GM18951 (cell line): ENCODE measurements around the gene AKAP13.

ENCODE experiments used
- POLR2A ChIP-seq: IDR thresholded peaks from 4 replicates; pipeline ENCODE4 v1.6.1; 2011; ENCODE audit warnings: mild to moderate bottlenecking; ENCODE audit not compliant: insufficient read length, insufficient read depth; ENCODE audit errors: extremely low read depth
- in situ Hi-C: fragments of 300-500 bp; cut with MboI; formaldehyde crosslinking; loops from one replicate; pipeline ENCODE4 v1.12.0; 2022; ENCODE audit warnings: low sequenced_read_pairs, mixed read lengths, inconsistent platforms; ENCODE audit not compliant: unreplicated experiment

Gene AKAP13

GRCh38 chr15:85393210-85393609 lies 12.8 kb downstream of the AKAP13 start:
- TF ChIP-seq POLR2A, result no peak
- in situ Hi-C loops, result no loop called here

- in situ Hi-C loops, result no loop called here
- no peak for TF ChIP-seq POLR2A
These were observed 14.3 kb downstream of the AKAP13 start for GRCh38 chr15:85394554-85395333.

- TF ChIP-seq POLR2A, result no peak
- in situ Hi-C loops, result no loop called here
These were observed 16.2 kb downstream of the AKAP13 start for GRCh38 chr15:85396554-85396953.

GRCh38 chr15:85397151-85397550 lies 16.7 kb downstream of the AKAP13 start:
- in situ Hi-C loops, result no loop called here
- no peak for TF ChIP-seq POLR2A

- no peak for TF ChIP-seq POLR2A
- in situ Hi-C loops, result no loop called here
These were observed 17.5 kb downstream of the AKAP13 start for GRCh38 chr15:85397926-85398325.

GRCh38 chr15:85398822-85399221 lies 18.4 kb downstream of the AKAP13 start:
- no peak for TF ChIP-seq POLR2A

GRCh38 chr15:85399627-85400026 lies 19.2 kb downstream of the AKAP13 start:
- in situ Hi-C loops, result no loop called here
- TF ChIP-seq POLR2A, result no peak

More at GRCh38 chr15:85398822-85399221, 18.4 kb downstream of the AKAP13 start:
- in situ Hi-C loops, result no loop called here

- in situ Hi-C loops, result no loop called here
- no peak for TF ChIP-seq POLR2A
These were observed 20.2 kb downstream of the AKAP13 start for GRCh38 chr15:85400606-85401005.

GRCh38 chr15:85401108-85401774 lies 20.8 kb downstream of the AKAP13 start:
- in situ Hi-C loops, result no loop called here

GRCh38 chr15:85402195-85402881 lies 21.9 kb downstream of the AKAP13 start:
- no peak for TF ChIP-seq POLR2A
- in situ Hi-C loops, result no loop called here

More at GRCh38 chr15:85401108-85401774, 20.8 kb downstream of the AKAP13 start:
- no peak for TF ChIP-seq POLR2A

- in situ Hi-C loops, result no loop called here
- TF ChIP-seq POLR2A, result no peak
These were observed 23.3 kb downstream of the AKAP13 start for GRCh38 chr15:85403745-85404144.

GRCh38 chr15:85404176-85404917 lies 23.9 kb downstream of the AKAP13 start:
- TF ChIP-seq POLR2A, result no peak
- in situ Hi-C loops, result no loop called here

- no peak for TF ChIP-seq POLR2A
- in situ Hi-C loops, result no loop called here
These were observed 24.8 kb downstream of the AKAP13 start for GRCh38 chr15:85404918-85405866.
